Measurements from ENCODE around the gene FSTL4. TPM values are rescaled to one million over a fixed set of nuclear protein-coding genes. Genes with fewer than 3 reads are reported as not detected.

Gene FSTL4
- total and polyA plus RNA-seq, 2 of the 13 experiments (the other 11 are each of a cell fraction or from before 2014, with no cell fraction given): 2.1 to 3.0 TPM

DNA sequence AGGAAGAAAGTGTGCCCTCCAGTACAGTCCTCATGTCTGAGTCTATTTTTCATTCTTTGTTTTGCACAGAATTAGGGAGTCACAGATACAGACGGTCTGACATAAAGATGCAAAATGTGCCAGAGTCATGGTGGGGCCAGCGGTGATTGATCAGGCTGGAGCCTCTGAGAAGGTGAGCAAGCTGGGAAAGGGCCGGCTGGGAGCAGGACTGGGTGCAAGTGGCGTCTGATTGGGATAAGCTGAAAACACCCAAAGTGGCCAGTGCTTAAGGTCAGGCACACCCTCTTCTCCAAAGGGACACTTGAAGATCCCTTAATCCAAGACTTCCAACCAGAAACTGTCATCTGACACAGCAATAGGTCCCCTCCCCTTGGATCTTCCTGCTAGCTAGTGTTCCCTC lies 32.6 kb downstream of the FSTL4 start:
- H2AFZ ChIP-seq (ENCODE audit: low read length): no peak overlapping the region
- H3K79me2 ChIP-seq (ENCODE audit: insufficient read depth, low read length): no peaks in the 10 kb centered on the region
- ChIA-PET CTCF (ENCODE audit: low intra/inter-chr PET ratio, low total read pairs) (no interaction called here), POLR2A (no interaction called here)
- WGBS (ENCODE audit: low lambda C conversion rate): 4% methylated on average over 4 of the region's 4 CpGs
- no peak overlapping the region for H3K27ac ChIP-seq (ENCODE audit: extremely low read length, insufficient read depth, low read length)
- H3K36me3 ChIP-seq (replicated peaks in 1 of 2; ENCODE audit: control insufficient read depth in 1 of 2, insufficient read depth in 2 of 2, low read length in 2 of 2): no peaks in the 10 kb centered on the region
- ATAC-seq (no peak), FAIRE-seq (no peak), DNase-seq (ENCODE audit: low spot score) (no peak)
- peaks cover 0 to 11% of the 10 kb centered on the region in 2 experiments; a peak in 2 of 5 replicates for H3K27me3 ChIP-seq (ENCODE audit: control insufficient read depth in 1 of 2, insufficient read depth in 2 of 2, low read length in 2 of 2)
- BruUV-seq (replicated peaks): no TSS peak
- H4K20me1 ChIP-seq (ENCODE audit: insufficient read depth, low read length): no peaks in the 10 kb centered on the region
- intact Hi-C loops (cut with micrococcal nuclease; ENCODE audit: unreplicated experiment) (no loop called here), in situ Hi-C loops (cut with HindIII; ENCODE audit: extremely low pct_ligation_motif_present, low pct_unique_long_range_greater_than_20kb) (no loop called here)
- no peak overlapping the region for H3K9ac ChIP-seq (ENCODE audit: insufficient read depth, low read depth, low read length)
- H3K4me1 ChIP-seq (ENCODE audit: insufficient read depth, low read length): no peaks in the 10 kb centered on the region
- H3K4me2 ChIP-seq (ENCODE audit: low read depth, low read length): no peak overlapping the region
- no peak overlapping the region for H3K4me3 ChIP-seq (replicated peaks in 1 of 3; ENCODE audit: insufficient read depth in 1 of 3, low read depth in 2 of 3, low read length in 3 of 3)
- H3K9me3 ChIP-seq (ENCODE audit: low read length): no peaks in the 10 kb centered on the region
- TF ChIP-seq ZNF318 (CRISPR knock-in tag; IDR thresholded peaks at IDR 0.05) (no peak), HMG20A (CRISPR knock-in tag; IDR thresholded peaks at IDR 0.05; ENCODE audit: borderline replicate concordance) (no peak)

Data from HepG2 (cell line).